ENCODE data around the gene BMPR1A.
"Not testable (repeated sequence)": the region's sequence is repeated elsewhere in the genome, so short reads cannot be mapped to it uniquely, and the experiment has no call there.

BMPR1A gene

DNA sequence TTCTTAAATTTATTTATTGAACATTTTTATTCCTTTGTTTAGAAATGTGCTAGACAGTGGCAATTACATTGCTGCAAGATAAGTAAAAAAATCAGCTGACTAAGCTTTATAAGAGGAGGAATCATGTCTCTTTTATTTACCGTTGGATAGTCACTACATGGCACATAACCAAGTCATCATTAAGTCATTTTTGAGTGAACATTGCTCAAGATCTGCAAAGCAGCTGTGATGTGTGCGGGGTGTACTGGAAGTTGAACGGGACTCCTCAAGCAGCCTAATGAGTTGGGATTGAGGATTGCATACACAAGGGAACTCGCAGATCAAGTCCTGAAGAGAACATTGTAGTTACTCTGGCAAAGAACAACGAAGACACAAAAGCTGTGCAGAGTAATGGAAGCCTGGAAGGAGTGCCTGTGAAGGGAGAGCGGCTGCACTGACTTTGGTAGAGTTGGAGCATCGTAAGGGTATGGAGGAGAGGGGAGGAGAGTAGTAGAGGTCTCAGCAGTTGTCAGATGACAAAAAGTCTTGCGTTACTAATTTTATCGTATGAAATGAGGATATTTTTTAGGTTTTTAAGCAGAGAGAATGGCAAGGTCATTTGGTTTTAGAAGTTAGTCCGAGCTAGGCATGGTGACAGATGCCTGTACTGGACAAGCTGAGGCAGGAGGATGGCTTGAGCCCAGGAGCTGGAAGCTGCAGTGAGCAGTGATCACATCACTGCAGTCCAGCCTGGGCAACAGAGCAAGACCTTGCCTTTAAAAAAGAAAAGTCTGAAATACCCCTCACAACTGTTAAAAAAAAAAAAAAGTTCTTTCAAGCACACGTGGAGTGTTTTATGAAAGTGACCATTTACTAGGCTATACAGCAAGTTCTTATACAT lies 95.1 kb downstream of the BMPR1A start:
- no peak for DNase-seq

DNA sequence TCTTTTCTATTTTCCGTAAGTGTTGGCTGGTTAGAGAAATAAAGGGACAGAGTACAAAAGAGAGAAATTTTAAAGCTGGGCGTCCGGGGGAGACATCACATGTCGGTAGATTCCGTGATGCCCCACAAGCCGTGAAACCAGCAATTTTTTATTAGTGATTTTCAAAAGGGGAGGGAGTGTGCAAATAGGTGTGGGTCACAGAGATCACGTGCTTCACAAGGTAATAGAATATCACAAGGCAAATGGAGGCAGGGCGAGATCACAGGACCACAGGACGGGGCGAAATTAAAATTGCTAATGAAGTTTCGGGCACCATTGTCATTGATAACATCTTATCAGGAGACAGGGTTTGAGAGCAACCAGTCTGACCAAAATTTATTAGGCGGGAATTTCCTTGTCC lies 97.2 kb downstream of the BMPR1A start:
- not testable (repeated sequence) for DNase-seq

DNA sequence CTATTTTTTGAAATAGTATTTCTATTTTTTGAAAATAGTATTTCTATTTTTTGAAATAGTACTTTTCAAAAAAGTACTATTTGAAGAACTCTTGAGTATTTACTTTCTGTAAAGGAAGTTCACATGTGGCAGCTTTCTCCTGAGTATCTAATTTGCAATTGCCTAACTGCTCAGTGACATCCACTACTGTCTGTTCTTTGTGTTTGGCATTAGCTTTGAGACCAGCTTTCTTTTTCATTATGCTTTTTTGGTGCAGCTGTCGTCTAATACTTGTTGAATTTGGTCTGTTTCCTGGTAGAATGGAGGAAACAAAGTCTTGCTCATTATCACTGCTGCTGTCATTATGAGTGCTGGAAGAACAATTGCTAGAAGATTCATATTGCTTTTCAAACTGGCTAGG lies 99.1 kb downstream of the BMPR1A start:
- DNase-seq, result no peak

DNA sequence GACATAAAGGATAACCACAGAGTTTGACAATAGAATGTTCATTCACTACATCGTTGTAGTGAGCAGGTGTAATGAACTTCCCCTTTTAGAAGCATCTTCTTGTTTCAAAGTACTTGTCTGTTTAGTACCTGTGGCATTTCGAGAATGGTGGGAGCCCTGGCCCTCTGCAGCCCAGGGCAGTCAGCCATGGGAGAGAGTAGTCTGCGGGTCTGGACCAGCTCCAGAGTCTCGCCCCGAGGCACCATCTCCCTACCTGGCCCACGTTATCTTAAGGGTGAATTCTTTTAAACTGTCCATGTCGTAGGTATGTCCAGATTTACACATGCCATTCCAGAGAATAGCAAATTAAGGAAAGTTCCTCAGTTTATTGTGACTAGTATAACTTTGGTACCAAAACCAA lies 99.7 kb downstream of the BMPR1A start:
- no peak for DNase-seq

DNA sequence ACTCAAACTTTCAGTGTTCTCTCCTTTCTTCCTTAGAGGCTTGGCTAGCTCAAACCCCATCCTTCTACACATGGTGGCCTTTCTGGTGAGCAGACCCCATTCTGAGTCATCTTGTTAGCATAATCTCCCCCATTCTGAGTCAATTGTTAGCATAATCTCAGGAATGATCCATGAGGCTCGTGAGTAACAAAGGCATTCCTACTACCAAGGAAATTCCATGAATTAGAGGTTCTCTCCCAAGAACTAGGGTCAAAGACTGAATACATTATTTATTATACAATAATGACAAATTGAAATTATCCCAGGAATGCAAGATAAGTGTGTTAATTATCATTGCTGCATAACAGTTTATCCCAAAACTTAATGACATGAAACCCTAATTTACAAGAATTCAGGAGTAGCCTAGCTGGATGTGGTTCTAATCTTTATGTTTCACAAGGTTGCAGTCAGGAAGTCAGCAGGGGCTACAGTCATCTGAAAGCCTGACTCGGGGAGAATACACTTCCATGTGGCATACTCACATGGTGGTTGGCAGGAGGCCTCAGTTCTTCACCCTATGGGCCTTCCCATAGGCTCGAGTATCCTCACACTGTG lies 100.8 kb downstream of the BMPR1A start:
- no peak for DNase-seq

DNA sequence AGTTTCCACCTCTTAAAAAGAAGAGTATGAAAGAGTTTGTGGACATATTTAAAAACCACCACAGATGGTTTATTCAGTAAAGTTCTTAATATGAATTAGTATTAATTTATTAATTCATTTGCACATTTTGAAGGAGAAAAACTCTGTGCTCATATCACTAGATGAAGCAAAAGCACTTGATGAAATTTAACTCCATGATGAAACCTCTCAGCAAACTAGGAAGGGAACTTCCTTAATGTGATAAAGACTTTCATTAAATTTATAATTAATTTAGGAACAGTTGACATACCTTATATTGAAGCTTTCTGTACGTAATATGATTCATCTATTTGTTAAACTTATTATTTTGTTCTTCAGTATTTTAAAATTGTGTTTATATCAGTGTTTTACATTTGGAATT lies 101.6 kb downstream of the BMPR1A start:
- DNase-seq, result no peak

DNA sequence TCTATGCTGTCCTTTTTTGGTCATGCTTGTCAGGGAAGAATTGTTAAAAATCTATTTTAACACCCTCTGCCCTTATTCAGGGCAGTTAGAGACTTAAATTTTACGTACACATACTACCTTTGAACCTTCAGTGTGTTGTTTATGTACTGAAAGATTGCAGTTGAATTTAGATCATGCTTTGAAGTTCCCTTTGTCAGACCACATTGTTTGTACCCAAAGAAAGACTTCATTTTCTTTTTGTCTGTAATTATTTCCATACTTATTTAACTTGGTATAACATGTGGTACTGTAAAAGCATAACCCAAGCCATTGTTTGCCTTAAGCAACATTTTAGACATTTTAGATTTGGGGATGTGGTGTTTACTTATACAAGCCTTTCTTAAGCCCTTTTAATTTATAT lies 104.9 kb downstream of the BMPR1A start:
- no peak for DNase-seq

DNA sequence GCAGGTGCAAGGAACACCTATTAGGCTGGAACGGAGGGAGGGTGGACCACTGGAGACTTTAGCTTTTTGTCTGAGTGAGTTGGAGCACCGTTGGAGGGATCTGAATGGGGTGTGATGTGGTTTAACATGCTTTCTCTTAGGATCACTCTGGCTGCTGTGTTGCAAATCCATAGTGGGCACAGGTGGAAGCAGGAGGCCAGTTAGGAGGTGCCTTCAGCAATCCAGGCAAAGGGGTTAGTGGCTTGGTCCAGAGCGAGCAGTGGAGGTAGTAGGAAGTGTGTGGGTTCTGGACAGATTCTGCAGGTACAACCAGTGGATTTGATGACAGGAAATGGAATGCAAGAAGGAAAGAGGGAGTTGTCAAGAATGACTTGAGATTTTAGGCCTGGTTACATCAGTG lies 106.0 kb downstream of the BMPR1A start:
- no peak for DNase-seq

DNA sequence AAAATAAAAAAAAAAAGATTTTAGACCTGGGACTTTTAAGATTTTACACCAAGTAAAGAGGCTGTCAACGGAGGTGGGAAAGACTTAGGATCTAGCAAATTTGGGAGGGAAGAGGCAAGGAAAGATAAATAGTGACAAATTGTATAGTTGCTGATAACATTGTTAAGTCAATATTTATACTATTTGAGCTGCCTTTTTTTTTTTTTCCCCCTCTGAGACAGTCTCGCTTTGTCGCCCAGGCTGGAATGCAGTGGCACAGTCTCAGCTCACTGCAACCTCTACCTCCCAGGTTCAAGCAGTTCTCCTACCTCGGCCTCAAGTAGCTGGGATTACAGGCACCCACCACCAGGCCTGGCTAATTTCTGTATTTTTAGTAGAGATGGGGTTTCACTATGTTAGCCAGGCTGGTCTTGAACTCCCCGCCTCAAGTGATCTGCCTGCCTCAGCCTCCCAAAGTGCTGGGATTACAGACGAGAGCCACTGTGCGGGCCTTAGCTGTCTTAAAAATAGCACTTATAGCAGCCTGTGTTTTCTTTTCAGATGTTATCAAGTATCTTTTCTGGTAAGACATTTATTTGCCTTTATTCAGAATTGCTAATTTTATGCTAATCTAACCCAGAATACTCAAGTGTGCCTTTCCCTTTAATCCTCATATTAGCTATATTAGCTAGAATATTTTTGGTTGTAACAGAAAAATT lies 106.5 kb downstream of the BMPR1A start:
- DNase-seq, result no peak

DNA sequence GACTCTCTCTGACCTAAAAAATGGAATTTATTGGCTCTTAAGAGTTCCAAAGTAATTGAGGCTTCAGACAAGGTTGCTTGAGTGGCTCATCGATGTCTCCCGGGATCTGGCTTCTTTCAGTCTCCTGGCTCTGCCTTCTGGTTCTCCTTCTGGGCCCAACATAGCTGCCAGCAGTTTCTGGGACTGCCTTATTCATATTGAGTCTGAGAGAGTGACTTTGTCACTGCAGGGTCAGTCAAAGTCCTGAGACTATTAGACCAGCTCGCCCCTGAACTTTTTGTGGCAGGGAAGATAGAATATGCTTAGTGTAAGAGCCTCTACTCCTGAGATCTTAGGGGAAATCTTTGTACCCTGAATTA lies 107.0 kb downstream of the BMPR1A start:
- no peak for DNase-seq

DNA sequence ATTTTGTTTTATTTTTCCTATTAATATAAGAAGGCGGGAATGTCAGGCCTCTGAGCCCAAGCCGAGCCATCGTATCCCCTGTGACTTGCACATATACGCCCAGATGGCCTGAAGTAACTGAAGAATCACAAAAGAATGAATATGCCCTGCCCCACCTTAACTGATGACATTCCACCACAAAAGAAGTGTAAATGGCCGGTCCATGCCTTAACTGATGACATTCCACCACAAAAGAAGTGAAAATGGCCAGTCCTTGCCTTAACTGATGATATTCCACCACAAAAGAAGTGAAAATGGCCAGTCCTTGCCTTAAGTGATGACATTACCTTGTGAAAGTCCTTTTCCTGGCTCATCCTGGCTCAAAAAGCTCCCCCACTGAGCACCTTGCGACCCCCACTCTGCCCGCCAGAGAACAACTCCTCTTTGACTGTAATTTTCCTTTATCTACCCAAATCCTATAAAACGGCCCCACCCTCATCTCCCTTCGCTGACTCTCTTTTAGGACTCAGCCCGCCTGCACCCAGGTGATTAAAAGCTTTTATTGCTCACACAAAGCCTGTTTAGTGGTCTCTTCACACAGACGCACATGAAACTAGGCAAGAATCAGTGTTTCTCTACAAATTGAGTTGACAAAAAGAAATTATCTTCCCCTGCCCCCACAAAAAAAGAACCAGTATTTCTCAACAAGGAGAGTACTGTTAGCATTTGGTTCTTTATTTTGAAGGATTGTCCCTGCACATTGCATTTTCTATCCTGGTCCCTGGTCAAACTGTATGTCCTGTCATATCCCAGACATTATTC lies 108.8 kb downstream of the BMPR1A start:
- not testable (repeated sequence) for DNase-seq

DNA sequence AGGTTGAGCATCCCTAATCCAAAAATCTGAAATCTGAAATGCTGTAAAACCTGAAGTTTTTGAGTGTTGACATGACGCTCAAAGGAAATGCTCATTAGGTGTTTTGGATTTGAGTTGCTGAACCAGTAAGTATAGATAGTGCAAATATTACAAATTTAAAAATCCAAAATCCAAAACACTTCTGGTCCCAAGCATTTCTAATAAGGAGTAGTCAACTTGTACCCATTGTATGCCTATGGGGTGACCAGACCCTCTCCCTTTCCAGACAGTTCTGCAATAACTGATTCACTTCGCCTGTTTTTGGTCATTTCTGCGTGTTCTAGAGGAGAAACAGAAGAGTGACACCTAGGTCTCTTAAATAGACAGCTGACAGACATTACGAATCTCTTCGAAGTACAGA lies 110.7 kb downstream of the BMPR1A start:
- no peak for DNase-seq

DNA sequence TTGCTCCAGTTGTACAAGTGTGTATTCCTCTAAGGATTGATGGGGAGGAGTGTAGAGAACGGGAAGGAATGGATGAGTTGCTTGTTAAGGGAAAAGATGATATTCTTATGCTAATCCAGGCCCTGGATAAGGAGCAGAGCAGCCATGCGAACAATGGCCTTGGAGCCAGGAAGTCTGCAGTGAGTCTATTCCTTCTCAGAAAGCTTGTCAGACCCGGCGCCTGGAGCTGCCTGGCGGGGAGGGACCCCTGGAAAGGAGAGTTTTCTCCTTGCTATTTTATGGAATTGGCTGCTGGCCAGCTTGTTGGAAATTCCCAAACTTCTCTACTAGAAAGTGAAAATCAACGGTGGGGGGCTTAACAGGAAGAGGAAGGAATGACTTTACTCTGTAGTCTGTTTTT lies 111.9 kb downstream of the BMPR1A start:
- no peak for DNase-seq

DNA sequence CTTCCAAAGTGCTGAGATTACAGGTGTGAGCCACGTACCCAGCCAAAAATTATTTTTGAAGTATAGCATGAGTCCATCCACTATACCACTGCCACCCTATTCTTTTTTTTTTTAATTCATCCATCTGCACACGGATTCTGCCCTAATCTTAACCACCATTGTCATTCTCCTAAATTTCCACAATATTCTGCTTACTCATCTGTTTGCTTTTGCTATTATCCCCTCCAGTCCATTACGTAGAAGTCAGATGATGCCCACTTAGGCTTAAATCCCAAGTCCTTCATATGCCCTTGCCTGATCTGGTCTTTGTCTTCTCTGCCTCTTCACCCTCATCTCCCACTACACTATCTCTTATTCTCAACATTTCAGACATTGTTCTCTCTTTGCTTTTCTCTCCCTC lies 114.3 kb downstream of the BMPR1A start:
- DNase-seq, result no peak

DNA sequence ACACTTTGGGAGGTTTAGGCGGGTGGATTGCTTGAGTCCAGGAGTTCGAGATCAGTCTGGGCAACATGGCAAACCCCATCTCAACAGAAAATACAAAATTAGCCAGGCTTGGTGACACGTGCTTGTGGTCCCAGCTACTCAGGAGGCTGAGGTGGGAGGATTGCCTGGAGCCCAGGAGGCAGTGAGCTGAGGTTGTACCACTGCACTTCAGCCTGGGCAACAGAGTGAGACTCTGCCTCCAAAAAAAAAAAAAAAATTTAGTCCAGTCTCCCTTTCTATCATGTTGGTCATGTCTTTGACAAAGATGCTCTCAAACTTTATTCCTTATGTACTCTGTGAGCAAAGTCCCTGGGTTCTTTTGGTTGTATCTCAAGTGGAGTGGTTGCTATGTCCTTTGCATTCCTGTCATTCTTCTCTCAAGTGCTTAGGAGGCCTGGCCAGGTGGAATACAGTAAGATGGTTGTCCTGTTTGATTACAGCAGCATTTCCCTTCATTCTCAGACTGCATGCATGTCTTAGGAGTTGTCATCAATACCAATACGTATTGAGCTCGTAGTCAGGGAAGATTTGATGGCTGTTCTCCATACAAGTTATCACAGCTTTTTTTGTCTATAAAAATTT lies 115.3 kb downstream of the BMPR1A start:
- DNase-seq, result peak in 1 of 2 experiments; percentile 15

DNA sequence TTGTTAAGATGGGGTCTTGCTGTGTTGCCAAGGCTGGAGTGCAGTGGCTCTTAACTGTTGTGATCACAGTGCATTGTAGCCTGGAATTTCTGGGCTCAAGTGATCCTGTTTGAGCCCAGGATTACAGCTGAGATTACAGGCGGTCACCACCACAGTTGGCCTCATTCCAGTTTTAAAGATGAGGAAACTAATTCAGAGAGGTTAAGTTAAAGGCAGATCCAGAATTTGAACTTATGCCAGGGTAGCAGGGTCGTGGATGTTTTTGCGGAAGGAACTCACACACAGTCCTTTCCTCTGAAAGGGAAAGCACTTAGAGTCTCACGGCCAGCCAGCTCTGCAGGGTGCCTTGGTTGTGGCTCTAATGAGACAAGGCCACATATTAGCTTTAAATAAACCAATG lies 116.3 kb downstream of the BMPR1A start:
- no peak for DNase-seq

DNA sequence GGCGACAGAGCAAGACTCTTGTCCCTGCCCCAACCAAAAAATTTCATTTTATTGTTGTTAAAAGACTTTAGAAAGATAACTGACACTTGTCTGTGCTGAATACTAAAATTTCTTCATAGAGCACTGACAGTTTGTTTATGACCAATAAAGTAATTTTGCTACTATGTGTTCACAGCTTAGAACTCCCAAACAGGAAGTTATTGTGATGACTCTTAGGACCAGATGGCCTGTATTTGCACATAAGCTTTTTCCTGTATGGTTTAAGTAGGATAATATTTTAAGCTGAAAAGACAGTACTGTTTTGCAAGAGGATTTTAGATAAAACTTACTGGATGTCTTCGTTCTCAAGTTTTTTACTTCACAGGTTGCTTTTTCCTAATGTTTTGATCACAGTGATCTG lies 120.3 kb downstream of the BMPR1A start:
- DNase-seq, result no peak

DNA sequence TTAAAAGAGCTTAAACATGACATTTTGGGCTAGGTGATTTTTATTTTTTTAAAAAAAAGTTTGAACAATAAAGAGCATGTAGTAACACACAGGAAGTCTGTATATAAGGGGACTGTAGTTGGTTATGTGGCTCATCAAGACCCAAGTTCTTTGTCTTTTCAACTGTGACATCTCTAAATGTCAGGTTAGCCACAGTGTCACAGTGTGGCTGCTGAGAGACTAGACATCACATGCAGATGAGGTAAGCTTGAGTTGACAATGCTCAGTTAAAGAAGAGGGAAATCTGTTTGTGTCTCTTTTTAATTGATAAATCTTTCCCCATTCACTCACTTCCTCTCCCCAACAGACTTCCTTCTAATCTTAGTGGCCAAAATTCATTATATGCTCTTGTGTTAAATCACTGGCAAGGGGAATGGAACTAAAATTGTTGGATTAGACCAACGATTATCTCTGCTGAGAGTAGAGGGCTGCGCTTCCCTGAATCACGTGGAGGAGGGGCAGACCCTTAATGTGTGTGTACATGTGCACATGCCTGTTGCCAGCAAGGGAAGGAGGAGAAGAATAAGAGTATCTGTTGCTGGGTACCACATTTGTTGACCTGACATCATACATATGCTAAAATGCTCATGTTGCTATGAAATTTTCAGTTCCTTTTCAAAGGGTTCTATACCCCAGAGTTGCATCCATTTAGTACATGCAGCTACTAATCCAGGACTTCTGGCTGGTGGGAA lies 122.7 kb downstream of the BMPR1A start:
- DNase-seq, result no peak

DNA sequence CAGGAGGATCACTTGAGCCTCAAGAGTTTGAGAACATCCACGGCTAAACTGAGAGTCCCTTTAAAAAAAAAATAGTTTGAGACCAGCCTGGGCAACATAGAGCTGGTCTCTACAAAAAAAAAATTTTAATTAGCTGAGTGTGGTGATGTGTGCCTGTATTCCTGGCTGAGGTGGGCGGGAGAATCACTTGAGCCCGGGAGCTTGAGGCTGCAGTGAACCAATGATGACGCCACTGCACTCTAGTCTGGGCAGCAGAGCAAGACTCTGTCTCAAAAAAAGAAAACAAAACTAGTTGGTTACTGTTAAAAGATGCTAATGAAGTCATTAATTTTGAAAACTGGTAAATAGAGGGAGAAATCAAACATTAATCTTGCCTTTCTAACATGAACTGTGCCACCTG lies 124.6 kb downstream of the BMPR1A start:
- no peak for DNase-seq

DNA sequence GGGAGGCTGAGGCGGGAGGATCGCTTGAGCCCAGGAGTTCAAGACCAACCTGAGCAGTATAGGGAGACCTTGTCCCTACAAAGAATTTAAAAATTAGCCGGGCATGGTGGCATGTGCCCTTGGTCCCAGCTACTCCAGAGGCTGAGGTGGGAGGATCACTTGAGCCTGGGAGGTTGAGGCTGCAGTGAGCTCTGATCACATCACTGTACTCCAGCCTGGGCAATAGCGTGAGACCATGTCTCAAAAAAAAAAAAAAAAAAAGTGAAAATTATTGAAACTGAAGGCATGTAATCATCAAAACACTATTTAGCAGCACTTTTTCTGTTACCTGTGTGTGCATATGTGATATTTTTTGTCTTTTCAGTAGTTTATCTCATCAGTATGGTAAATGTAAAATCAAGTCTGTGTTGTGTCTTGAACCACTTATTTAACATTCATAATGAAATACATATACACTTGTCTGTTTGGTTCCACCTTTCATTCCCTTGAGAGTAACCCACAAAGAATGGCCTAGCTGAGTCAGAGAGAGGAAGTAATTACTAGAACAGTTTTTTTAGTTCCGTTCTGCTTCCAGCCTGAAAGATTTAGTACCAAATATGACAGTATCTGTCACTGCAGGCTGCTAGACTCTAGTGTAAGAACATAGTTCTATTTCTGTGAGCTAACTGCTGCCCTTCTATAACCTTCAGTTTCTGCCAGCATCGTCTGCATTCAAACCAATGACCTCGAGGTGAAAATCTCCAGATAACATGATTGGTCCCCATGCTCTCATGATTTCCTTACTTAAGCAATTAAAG lies 132.4 kb downstream of the BMPR1A start:
- peak in 1 of 2 experiments; percentile 20 for DNase-seq

DNA sequence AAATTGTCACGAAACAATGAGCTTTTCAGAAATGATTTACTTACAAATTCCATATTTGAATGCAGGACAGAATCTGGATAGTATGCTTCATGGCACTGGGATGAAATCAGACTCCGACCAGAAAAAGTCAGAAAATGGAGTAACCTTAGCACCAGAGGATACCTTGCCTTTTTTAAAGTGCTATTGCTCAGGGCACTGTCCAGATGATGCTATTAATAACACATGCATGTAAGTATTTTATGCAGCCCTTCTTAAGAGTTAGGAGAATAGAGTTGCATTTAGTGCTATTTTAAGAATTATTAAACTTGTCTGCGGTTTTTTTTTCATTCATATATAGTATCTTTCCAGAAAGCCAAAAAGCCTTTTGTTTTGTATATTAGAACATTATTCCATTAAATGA lies 133.6 kb downstream of the BMPR1A start:
- no peak for DNase-seq

All from SW 1271 (cell line).